C4-2B (cell line): ENCODE data around the gene TOR2A.

Source experiments
- ZFX ChIP-seq: fragments of 450-650 bp; IDR thresholded peaks from 2 replicates; pipeline ENCODE4 v1.6.1; 2017
- TF ChIP-seq, protein P1 (sequence below): fragments of 450-650 bp; conservative IDR thresholded peaks from 2 replicates; pipeline ENCODE4 v1.5.1; 2017; ENCODE audit warnings: mild to moderate bottlenecking

DNA sequence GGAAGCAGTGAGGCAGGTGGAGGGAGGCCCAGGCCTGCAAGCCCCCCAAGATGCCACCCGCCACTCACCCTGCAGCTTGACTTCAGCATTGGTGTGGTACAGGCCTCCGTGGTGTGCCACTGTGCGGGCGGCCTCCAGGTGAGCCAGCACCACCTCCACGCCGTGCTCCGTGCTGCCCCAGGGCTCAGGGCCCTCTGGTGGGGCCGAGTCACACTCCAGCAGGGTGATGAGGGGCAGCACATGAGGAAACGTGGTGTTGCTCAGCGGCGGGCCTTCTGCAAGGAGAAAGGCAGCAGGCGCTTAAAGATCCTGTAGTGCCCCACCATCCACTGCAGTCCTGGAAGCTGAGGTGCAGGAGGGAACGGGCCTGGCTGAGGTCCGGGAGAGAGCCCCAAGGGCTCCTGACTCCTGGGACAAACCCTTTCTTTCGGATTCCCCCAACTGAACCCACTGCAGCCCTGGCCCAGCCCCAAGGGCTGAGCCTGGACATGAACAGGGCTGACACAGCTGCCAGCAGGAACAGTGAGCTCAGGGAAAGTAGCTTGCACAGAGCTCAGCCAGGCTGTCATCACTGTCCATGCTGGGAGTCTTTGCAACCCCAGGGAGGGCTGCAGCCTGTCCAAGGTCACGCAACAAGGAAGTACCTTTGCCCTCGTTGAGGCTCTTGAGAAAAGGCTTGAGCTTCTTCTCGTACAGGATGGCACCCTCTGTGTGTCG lies 4.7 kb upstream of the TOR2A start:
- TF ChIP-seq, protein P1, sequence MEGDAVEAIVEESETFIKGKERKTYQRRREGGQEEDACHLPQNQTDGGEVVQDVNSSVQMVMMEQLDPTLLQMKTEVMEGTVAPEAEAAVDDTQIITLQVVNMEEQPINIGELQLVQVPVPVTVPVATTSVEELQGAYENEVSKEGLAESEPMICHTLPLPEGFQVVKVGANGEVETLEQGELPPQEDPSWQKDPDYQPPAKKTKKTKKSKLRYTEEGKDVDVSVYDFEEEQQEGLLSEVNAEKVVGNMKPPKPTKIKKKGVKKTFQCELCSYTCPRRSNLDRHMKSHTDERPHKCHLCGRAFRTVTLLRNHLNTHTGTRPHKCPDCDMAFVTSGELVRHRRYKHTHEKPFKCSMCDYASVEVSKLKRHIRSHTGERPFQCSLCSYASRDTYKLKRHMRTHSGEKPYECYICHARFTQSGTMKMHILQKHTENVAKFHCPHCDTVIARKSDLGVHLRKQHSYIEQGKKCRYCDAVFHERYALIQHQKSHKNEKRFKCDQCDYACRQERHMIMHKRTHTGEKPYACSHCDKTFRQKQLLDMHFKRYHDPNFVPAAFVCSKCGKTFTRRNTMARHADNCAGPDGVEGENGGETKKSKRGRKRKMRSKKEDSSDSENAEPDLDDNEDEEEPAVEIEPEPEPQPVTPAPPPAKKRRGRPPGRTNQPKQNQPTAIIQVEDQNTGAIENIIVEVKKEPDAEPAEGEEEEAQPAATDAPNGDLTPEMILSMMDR: no peak
- TF ChIP-seq ZFX: no peak
